GM21825 (cell line): ENCODE measurements around the gene DNM2.

Experiments used
- ATAC-seq: cut with Tn5 transposase; IDR thresholded peaks from one replicate; pipeline ENCODE4 v1.9.1; 2021; ENCODE audit warnings: mild to moderate bottlenecking, moderate library complexity; ENCODE audit not compliant: unreplicated experiment

DNM2 gene

DNA sequence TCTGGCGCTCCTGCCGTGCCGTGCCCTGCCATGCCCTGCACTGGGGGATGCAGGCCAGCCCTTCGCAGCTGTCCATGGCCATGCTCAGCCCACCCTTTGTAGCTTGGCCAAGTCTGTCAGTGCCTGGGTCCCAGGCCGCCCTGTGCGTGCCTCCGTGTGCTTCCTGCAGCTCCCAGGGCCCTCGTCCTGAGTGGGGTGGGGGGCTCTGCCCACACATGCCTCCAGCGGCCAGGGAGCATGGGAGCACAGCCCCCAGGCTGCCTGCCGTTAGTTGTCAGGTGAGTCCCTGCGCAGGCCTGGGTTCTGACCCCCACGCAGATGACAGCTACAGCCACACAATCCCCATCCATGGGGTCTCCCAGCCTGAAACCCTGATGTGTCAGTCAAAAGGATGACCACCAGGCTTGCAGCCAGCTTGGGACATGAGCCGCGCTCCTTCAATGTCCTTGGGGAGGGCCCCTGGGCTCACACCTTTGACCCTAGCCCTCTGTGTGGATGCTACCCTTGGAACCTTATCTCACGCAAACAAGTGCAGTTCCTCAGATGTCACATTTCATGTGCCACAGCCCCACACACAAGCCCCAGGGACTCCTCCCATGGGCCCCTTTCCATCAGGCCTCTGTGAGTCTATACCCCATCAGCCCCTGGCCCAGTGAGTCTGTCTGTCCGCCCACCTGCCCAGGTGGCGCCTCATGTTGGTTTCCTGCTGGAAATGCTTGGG is 93.7 kb downstream of the DNM2 start:
- no peak for ATAC-seq

DNA sequence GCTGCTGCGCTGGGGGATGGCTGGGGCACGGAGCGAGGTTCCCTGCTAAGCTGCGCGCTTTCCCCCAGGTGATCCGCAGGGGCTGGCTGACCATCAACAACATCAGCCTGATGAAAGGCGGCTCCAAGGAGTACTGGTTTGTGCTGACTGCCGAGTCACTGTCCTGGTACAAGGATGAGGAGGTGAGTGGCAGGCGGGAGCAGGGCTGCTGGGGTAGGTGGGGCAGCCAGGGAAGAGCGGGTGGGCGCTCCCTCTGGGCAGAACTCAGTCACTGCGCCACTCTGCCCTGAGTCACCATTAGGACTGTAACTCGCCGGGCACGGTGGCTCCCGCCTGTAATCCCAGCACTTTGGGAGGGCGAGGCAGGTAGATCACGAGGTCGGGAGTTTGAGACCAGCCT is 94.3 kb downstream of the DNM2 start:
- no peak for ATAC-seq

GRCh38 chr19:10812902-10813404 is 95.1 kb downstream of the DNM2 start:
- ATAC-seq, result no peak

GRCh38 chr19:10815007-10815536 is 97.2 kb downstream of the DNM2 start:
- no peak for ATAC-seq

GRCh38 chr19:10815969-10816644 is 98.2 kb downstream of the DNM2 start:
- no peak for ATAC-seq

DNA sequence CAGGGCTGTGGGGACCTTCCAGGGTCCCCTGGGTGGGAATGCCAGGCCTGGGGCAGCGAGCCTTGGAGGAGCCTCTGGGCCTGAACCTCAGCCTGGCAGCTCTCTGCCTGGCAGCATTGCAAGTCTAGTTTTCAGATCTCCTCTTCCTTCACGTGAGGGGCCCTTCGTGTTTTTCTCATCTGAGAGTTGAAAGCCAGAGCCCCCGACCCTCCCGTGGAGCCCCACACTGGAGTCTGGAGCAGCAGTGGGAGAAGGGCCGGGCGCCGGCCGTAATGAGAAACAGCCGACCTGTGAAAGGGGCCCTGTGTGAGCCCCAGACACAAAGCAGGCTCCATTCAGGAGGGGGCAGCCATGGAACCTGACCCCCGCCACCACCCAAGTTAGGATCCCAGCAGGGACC is 98.8 kb downstream of the DNM2 start:
- no peak for ATAC-seq

GRCh38 chr19:10817291-10818038 is 99.6 kb downstream of the DNM2 start:
- no peak for ATAC-seq

GRCh38 chr19:10818301-10819123 is 100.6 kb downstream of the DNM2 start:
- ATAC-seq, result no peak

GRCh38 chr19:10819124-10820060 is 101.5 kb downstream of the DNM2 start:
- ATAC-seq, result no peak

DNA sequence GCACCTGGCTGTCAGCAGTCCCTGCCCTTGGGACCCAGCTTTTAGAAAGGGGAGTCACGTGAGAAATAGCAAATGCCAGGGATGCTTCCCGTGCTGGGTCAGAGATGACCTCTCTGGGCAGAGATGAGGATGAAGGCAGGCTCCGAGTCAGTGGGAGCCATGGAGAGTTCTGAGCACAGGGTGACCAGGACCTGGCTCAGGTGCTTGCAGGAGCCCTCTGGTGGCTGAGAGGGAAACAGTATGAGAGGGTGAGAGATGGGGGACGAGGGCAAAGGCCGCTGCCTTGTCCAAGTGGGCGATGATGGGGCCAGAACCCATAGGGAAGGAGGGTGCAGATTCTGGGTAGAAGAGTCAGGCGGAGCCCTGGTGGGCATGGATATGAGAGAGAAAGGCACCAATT is 102.3 kb downstream of the DNM2 start:
- no peak for ATAC-seq

- no peak for ATAC-seq
Observed at GRCh38 chr19:10823690-10824089, 105.8 kb downstream of the DNM2 start.

- no peak for ATAC-seq
Observed at GRCh38 chr19:10826231-10826630, 108.4 kb downstream of the DNM2 start.

- no peak for ATAC-seq
Observed at GRCh38 chr19:10826846-10827245, 109.0 kb downstream of the DNM2 start.

- no peak for ATAC-seq
Observed at GRCh38 chr19:10828981-10829821, 111.3 kb downstream of the DNM2 start.

GRCh38 chr19:10829967-10830366 is 112.1 kb downstream of the DNM2 start:
- ATAC-seq, result no peak

DNA sequence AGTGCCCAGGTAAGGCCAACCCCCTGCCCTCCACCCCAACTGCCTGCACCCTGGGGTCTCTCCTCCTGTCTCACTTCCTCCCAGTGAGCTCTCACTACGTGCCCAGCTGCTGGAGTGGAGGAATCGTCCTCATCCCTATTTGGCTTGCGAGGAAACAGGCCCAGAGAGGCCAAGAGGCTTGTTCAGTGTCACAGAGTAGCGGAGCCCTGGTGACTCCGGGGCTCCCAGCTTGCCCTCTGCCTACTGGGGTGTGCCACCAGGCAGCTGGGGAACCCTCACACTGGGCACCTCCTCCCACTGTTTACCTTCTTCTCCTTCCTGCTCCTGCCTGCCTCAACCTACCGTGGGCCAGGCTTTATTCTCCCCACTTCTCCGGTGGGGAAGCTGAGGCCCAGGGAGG is 112.5 kb downstream of the DNM2 start:
- ATAC-seq, result no peak

DNA sequence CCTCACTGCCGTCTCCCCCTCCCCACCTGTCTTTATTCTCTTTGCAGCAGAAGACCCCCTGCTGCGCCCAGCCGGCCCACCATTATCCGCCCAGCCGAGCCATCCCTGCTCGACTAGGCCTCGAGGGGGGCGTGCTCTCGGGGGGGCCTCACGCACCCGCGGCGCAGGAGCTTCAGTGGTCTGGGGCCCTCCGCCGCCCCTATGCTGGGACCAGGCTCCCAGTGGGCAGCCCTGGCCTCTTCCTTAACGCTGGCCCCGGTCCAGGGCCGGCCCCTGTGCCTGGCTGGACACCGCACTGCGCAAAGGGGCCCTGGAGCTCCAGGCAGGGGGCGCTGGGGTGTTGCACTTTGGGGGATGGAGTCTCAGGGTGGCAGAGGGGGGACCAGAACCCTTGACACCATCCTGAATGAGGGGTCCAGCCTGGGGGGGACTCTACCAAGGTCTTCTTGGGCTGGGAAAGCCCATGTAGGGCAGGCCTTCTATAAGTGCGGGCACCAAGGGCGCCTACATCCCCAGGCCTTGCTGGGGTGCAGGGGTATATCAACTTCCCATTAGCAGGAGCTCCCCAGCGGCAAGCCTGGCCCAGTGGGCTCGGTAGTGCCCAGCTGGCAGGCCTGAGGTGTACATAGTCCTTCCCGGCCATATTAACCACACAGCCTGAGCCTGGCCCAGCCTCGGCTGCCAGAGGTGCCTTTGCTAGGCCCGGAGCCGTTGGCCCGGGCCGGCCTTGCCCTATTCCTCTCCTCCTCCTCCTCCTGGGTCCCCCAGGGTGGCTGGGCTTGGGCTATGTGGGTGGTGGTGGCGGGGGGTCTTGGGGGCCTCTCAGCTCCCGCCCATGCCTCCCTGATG is 113.3 kb downstream of the DNM2 start:
- no peak for ATAC-seq
